PFSK-1 (cell line): ENCODE data around the gene COL7A1.

ENCODE experiments used
- FOXP2 ChIP-seq: optimal IDR thresholded peaks from 2 replicates; pipeline ENCODE3; 2011; ENCODE audit warnings: borderline replicate concordance, control low read depth, inconsistent platforms; ENCODE audit not compliant: insufficient read depth; ENCODE audit errors: extremely low read length, extremely low read depth
- POLR2AphosphoS5 ChIP-seq: IDR thresholded peaks from 2 replicates; pipeline ENCODE4 v1.6.1; 2012; ENCODE audit warnings: low read depth, mild to moderate bottlenecking, control low read depth, low read length, moderate library complexity
- TAF1 ChIP-seq: IDR thresholded peaks from 2 replicates; pipeline ENCODE4 v1.6.1; 2012; ENCODE audit warnings: low read length, control low read depth, borderline replicate concordance; ENCODE audit not compliant: insufficient read depth
- TF ChIP-seq, protein P1 (sequence below), 2 experiments: IDR thresholded peaks; 2 replicates each; pipeline versions ENCODE4 v1.6.1 to v1.8.0; 2011 to 2012; ENCODE audit warnings: low read depth in 2 of 2, low read length in 2 of 2, control low read depth in 1 of 2, inconsistent platforms in 1 of 2, mild to moderate bottlenecking in 1 of 2, moderate library complexity in 1 of 2; ENCODE audit not compliant: insufficient read depth in 1 of 2

DNA sequence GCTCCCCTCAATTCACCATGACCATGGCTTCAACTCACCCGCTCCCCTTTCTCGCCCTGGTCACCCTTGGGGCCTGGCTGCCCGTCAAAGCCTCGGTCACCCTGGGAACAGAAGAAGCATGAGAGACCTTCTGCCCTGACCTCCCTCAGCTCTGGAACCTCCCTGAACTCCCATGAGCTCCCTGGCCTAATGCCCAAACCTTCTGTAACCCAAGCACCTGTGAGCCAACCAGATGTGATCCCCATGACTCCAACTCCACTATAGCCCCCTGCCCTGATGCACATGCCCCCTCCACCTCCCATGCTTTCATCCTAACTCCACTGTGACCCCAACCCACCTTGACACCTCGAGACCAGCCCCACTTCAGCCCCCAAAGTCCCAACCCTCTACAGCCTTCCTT is 28.0 kb downstream of the COL7A1 start:
- TF ChIP-seq, protein P1, sequence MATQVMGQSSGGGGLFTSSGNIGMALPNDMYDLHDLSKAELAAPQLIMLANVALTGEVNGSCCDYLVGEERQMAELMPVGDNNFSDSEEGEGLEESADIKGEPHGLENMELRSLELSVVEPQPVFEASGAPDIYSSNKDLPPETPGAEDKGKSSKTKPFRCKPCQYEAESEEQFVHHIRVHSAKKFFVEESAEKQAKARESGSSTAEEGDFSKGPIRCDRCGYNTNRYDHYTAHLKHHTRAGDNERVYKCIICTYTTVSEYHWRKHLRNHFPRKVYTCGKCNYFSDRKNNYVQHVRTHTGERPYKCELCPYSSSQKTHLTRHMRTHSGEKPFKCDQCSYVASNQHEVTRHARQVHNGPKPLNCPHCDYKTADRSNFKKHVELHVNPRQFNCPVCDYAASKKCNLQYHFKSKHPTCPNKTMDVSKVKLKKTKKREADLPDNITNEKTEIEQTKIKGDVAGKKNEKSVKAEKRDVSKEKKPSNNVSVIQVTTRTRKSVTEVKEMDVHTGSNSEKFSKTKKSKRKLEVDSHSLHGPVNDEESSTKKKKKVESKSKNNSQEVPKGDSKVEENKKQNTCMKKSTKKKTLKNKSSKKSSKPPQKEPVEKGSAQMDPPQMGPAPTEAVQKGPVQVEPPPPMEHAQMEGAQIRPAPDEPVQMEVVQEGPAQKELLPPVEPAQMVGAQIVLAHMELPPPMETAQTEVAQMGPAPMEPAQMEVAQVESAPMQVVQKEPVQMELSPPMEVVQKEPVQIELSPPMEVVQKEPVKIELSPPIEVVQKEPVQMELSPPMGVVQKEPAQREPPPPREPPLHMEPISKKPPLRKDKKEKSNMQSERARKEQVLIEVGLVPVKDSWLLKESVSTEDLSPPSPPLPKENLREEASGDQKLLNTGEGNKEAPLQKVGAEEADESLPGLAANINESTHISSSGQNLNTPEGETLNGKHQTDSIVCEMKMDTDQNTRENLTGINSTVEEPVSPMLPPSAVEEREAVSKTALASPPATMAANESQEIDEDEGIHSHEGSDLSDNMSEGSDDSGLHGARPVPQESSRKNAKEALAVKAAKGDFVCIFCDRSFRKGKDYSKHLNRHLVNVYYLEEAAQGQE (IDR thresholded peaks at IDR 0.05; ENCODE audit: insufficient read depth in 1 of 2, low read depth in 2 of 2, low read length in 2 of 2), result no peak
- TF ChIP-seq FOXP2, result no peak
- TF ChIP-seq TAF1, result no peak
- no peak for TF ChIP-seq POLR2AphosphoS5
